Measurements from ENCODE around the gene CFAP74. TPM values are rescaled to one million over a fixed set of nuclear protein-coding genes. Genes with fewer than 3 reads are reported as not detected.

CFAP74 gene
- total and polyA plus RNA-seq, 9 of the 15 experiments (the other 6 are each of a cell fraction or from before 2014, with no cell fraction given) = 0.03 to 0.15 (median 0.05) TPM; not detected in 6

DNA sequence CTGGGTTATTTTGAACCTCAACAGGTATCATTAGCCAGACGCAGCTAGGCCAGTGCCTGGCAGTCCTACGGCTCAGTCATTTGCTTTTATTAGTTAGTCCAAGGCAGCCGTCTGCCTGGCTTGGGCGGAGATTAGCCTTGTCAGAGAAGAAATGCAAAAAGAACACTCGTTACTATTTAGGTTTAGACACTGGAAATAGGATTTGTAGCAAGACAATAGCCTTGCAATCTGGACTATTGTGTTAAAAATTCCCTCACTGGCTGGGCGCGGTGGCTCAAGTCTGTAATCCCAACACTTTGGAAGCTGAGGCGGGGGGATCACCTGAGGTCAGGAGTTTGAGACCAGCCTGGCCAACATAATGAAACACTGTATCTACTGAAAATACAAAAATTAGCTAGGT is 35.7 kb upstream of the CFAP74 start:
- Histone ChIP-seq H3K4me1 (replicated peaks in 1 of 2; ENCODE audit: control insufficient read depth in 2 of 2, insufficient read depth in 2 of 2, low read length in 2 of 2) (peaks cover 0 to 12% of the 10 kb centered on the region in 2 experiments; a peak in 1 of 5 replicates), H3K9me1 (ENCODE audit: control insufficient read depth, insufficient read depth, low read length) (no peaks in the 10 kb centered on the region), H3K79me2 (ENCODE audit: control insufficient read depth, insufficient read depth, low read length) (no peaks in the 10 kb centered on the region), H3K4me2 (ENCODE audit: insufficient read depth, low read length) (no peak overlapping the region), H3K9me3 (replicated peaks; ENCODE audit: control insufficient read depth, insufficient read depth, low read depth, low read length) (no peaks in the 10 kb centered on the region), H3K27me3 (ENCODE audit: control insufficient read depth in 2 of 2, insufficient read depth in 2 of 2, low read length in 2 of 2) (peaks cover 65 to 94% of the 10 kb centered on the region in 2 experiments; a peak in 4 of 5 replicates), H3K9ac (ENCODE audit: insufficient read depth in 1 of 2, low read depth in 2 of 2, low read length in 2 of 2) (no peak overlapping the region), H3K4me3 (no peak overlapping the region), H2AFZ (ENCODE audit: low read depth, low read length) (no peak overlapping the region), H4K20me1 (replicated peaks; ENCODE audit: control insufficient read depth, insufficient read depth, low read length) (peaks cover 12% of the 10 kb centered on the region), H3K27ac (ENCODE audit: extremely low read depth, low read depth, low read length) (no peak overlapping the region), H3K36me3 (ENCODE audit: control insufficient read depth, insufficient read depth, low read length) (no peaks in the 10 kb centered on the region)
- 2% methylated on average over 8 of the region's 8 CpGs for WGBS (ENCODE audit: insufficient coverage, low coverage, missing lambda C conversion rate)
- no peak for DNase-seq (ENCODE audit: extremely low read depth in 1 of 4, low spot score in 3 of 4)
- in situ Hi-C loops (cut with MboI) = loop anchor here (5.0 kb wide), 1 partner anchor 77 kb away; no protein-coding TSS in a partner anchor
- TF ChIP-seq SMAD2 (IDR thresholded peaks at IDR 0.05; ENCODE audit: low read depth, low read length) (no peak), RFX7 (CRISPR knock-in tag; IDR thresholded peaks at IDR 0.05) (no peak), ZNF395 (CRISPR knock-in tag; IDR thresholded peaks at IDR 0.05) (no peak), EP300 (IDR thresholded peaks at IDR 0.05; ENCODE audit: low read length) (no peak), DLX4 (CRISPR knock-in tag; IDR thresholded peaks at IDR 0.05) (no peak), RCOR1 (IDR thresholded peaks at IDR 0.05; ENCODE audit: borderline replicate concordance in 1 of 2, low read depth in 2 of 2, low read length in 2 of 2) (no peak)
- POLR2A ChIA-PET = interaction anchor here (1.0 kb wide), 2 partner anchors 8 to 71 kb away, joined by 3 to 4 read pairs; no protein-coding TSS in a partner anchor
- intact Hi-C loops (cut with micrococcal nuclease) = no loop called here
- BruUV-seq (replicated peaks) = no TSS peak
- no peak for ATAC-seq
- FAIRE-seq = no peak
- CTCF ChIA-PET (ENCODE audit: low intra/inter-chr PET ratio) = interaction anchor here (0.8 kb wide), 1 partner anchor 80 kb away, joined by 3 read pairs; no protein-coding TSS in a partner anchor
